Adrenal gland (tissue), 5 donors: ENCODE data around the gene ZNF697.

Source experiments
- CTCF ChIP-seq, 6 experiments: fragments of 450-650 bp in 4 of 6; fragments of 200-600 bp in 2 of 6; sonication (generic) in 1 of 6; IDR thresholded peaks; 1 replicate in 5 of 6; 2 replicates in 1 of 6; pipeline versions ENCODE4 v1.5.1 to v1.8.0; 2016 to 2021; ENCODE audit warnings: antibody characterized with exemption in 6 of 6, mild to moderate bottlenecking in 2 of 6, moderate library complexity in 1 of 6
- POLR2A ChIP-seq, 2 donors: fragments of 450-650 bp; IDR thresholded peaks; one replicate each; pipeline ENCODE4 v1.6.1; 2017; ENCODE audit warnings: antibody characterized with exemption in 2 of 2, mild to moderate bottlenecking in 2 of 2, moderate library complexity in 1 of 2
- donor health status: DM: no; HTN: no; CAD: no.

DNA sequence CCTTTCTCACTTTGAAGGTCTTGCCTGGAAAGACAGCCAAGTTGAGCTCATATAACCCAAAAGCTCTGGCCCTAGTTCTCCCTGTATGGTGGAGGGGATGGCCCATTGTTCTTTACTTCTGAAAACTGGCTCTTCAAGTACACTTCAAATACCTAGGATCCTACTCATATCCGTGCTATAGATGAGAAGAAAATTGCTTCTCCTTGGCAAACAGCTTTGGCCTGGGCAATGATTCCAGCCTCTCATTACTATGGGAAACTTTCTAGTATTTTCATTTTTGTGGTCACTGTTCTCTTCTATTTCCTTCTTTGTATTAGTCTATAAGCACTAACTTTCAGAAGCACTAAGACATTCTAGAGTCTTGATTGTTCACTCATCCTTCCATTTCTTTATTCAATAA lies 53.7 kb downstream of the ZNF697 start:
- no peak for TF ChIP-seq CTCF (IDR thresholded peaks at IDR 0.05)
- no peak for TF ChIP-seq POLR2A (IDR thresholded peaks at IDR 0.05)
